SK-N-SH treated with all-trans-retinoic acid at 6 μM for 48 hours (cell line): ENCODE measurements around the gene LINGO3.

Experiments used
- ATAC-seq: fragments of 200-7000 bp; cut with Tn5 transposase; 3 replicates; pipeline ENCODE4 v1.9.1; 2020; ENCODE audit warnings: mild to moderate bottlenecking, moderate library complexity
- ZNF8 ChIP-seq: fragments of 450-650 bp; formaldehyde crosslinking; IDR thresholded peaks from 2 replicates; pipeline ENCODE4 v1.5.0; 2020; ENCODE audit warnings: mild to moderate bottlenecking, moderate library complexity

LINGO3 gene

GRCh38 chr19:2259336-2259735, 48.6 kb downstream of the LINGO3 start:
- ATAC-seq, result no peak
- TF ChIP-seq ZNF8 (CRISPR knock-in tag), result no peak
